WTC11 (cell line): Measurements from ENCODE around the gene GGNBP2. TPM values are rescaled to one million over a fixed set of nuclear protein-coding genes. Genes with fewer than 3 reads are reported as not detected.

Source experiments
- ATAC-seq: fragments of 200-7000 bp; cut with Tn5 transposase; 2 replicates; pipeline ENCODE4 v1.10.0; 2021; ENCODE audit warnings: mild to moderate bottlenecking, moderate library complexity
- CTCF ChIA-PET: fragments of 300-600 bp; sonication (Branson Sonifier 250); formaldehyde crosslinking; loops from one replicate; lab custom pipeline; 2021; ENCODE audit warnings: antibody characterized with exemption; lab: Charles Lee
- POLR2A ChIA-PET: fragments of 350-600 bp; sonication (Branson Sonifier 250); formaldehyde crosslinking; loops from one replicate; lab custom pipeline; 2021; ENCODE audit warnings: antibody characterized with exemption; lab: Charles Lee
- DNase-seq: peaks from one replicate; pipeline ENCODE4 v3.0.0; 2021; ENCODE audit warnings: low spot score
- H3K27ac Mint-ChIP-seq: 2 replicates; pipeline ENCODE4 v1.8.0; 2021; ENCODE audit warnings: mixed read lengths
- H3K27me3 Mint-ChIP-seq: 2 replicates; pipeline ENCODE4 v1.8.0; 2021; ENCODE audit warnings: low read depth, mild to moderate bottlenecking, moderate library complexity, mixed read lengths
- H3K36me3 Mint-ChIP-seq: 2 replicates; pipeline ENCODE4 v1.8.0; 2021; ENCODE audit warnings: mixed read lengths
- H3K4me1 Mint-ChIP-seq: 2 replicates; pipeline ENCODE4 v1.8.0; 2022; ENCODE audit warnings: mixed read lengths
- H3K4me3 Mint-ChIP-seq: 2 replicates; pipeline ENCODE4 v1.8.0; 2021; ENCODE audit warnings: mild to moderate bottlenecking, moderate library complexity, mixed read lengths
- H3K9me3 Mint-ChIP-seq: 2 replicates; pipeline ENCODE4 v1.8.0; 2021; ENCODE audit warnings: mixed read lengths
- ARID4B ChIP-seq: sonication (generic); formaldehyde crosslinking; IDR thresholded peaks from 2 replicates; pipeline ENCODE4 v1.8.0; 2023; ENCODE audit warnings: missing genetic modification reagents, mild to moderate bottlenecking, borderline replicate concordance
- ATF1 ChIP-seq: sonication (generic); formaldehyde crosslinking; IDR thresholded peaks from 2 replicates; pipeline ENCODE4 v1.8.1; 2023; ENCODE audit warnings: mild to moderate bottlenecking, moderate library complexity, missing genetic modification reagents
- ATF2 ChIP-seq: sonication (generic); formaldehyde crosslinking; IDR thresholded peaks from 2 replicates; pipeline ENCODE4 v1.8.1; 2022; ENCODE audit warnings: low read depth, missing genetic modification reagents, borderline replicate concordance
- ESRRA ChIP-seq: sonication (generic); formaldehyde crosslinking; IDR thresholded peaks from 2 replicates; pipeline ENCODE4 v1.8.1; 2022; ENCODE audit warnings: mild to moderate bottlenecking, missing genetic modification reagents, borderline replicate concordance
- GABPB1 ChIP-seq: sonication (generic); formaldehyde crosslinking; IDR thresholded peaks from 2 replicates; pipeline ENCODE4 v1.8.1; 2023; ENCODE audit warnings: mild to moderate bottlenecking, missing genetic modification reagents
- GRHL2 ChIP-seq: fragments of 250-450 bp; sonication (Bioruptor Pico); IDR thresholded peaks from 2 replicates; pipeline ENCODE4 v1.8.0; 2022; ENCODE audit warnings: mild to moderate bottlenecking, moderate library complexity; ENCODE audit not compliant: insufficient replicate concordance, severe bottlenecking
- JUN ChIP-seq: sonication (generic); formaldehyde crosslinking; IDR thresholded peaks from 2 replicates; pipeline ENCODE4 v1.8.0; 2023; ENCODE audit warnings: mild to moderate bottlenecking, missing genetic modification reagents
- MAX ChIP-seq: sonication (generic); formaldehyde crosslinking; IDR thresholded peaks from 2 replicates; pipeline ENCODE4 v1.8.0; 2022; ENCODE audit warnings: mild to moderate bottlenecking, missing genetic modification reagents
- MYBL2 ChIP-seq: sonication (generic); formaldehyde crosslinking; IDR thresholded peaks from 2 replicates; pipeline ENCODE4 v1.8.1; 2023; ENCODE audit warnings: mild to moderate bottlenecking, moderate library complexity, missing genetic modification reagents
- NFATC4 ChIP-seq: fragments of 250-450 bp; sonication (Bioruptor Pico); IDR thresholded peaks from 2 replicates; pipeline ENCODE4 v1.9.0; 2021; ENCODE audit warnings: mild to moderate bottlenecking
- NR3C1 ChIP-seq: sonication (generic); formaldehyde crosslinking; conservative IDR thresholded peaks from 2 replicates; pipeline ENCODE4 v1.8.1; 2023; ENCODE audit warnings: low read depth, mild to moderate bottlenecking, missing genetic modification reagents
- SMAD4 ChIP-seq: sonication (generic); formaldehyde crosslinking; IDR thresholded peaks from 2 replicates; pipeline ENCODE4 v1.8.0; 2022; ENCODE audit warnings: mild to moderate bottlenecking, missing genetic modification reagents
- TCF7 ChIP-seq: sonication (generic); formaldehyde crosslinking; IDR thresholded peaks from 2 replicates; pipeline ENCODE4 v1.8.0; 2022; ENCODE audit warnings: mild to moderate bottlenecking, low read depth, missing genetic modification reagents, moderate library complexity
- ZNF138 ChIP-seq: sonication (generic); formaldehyde crosslinking; conservative IDR thresholded peaks from 2 replicates; pipeline ENCODE4 v1.8.1; 2022; ENCODE audit warnings: mild to moderate bottlenecking, moderate library complexity, missing genetic modification reagents
- ZNF317 ChIP-seq: sonication (generic); formaldehyde crosslinking; IDR thresholded peaks from 2 replicates; pipeline ENCODE4 v1.8.1; 2023; ENCODE audit warnings: low read depth, mild to moderate bottlenecking, moderate library complexity, missing genetic modification reagents, borderline replicate concordance
- total RNA-seq: library from RNA; stranded (reverse); gene quantifications from 3 replicates; pipeline ENCODE4 v1.2.3, GENCODE V29; 2021
- TF ChIP-seq, protein P1 (sequence below): sonication (generic); formaldehyde crosslinking; IDR thresholded peaks from 2 replicates; pipeline ENCODE4 v1.8.1; 2022; ENCODE audit warnings: low read depth, mild to moderate bottlenecking, moderate library complexity, missing genetic modification reagents, borderline replicate concordance
- TF ChIP-seq, protein P2 (sequence below): sonication (generic); formaldehyde crosslinking; IDR thresholded peaks from 2 replicates; pipeline ENCODE4 v1.8.0; 2022; ENCODE audit warnings: mild to moderate bottlenecking, missing genetic modification reagents
- TF ChIP-seq, protein P3 (sequence below): sonication (generic); formaldehyde crosslinking; IDR thresholded peaks from 2 replicates; pipeline ENCODE4 v1.8.1; 2023; ENCODE audit warnings: mild to moderate bottlenecking, missing genetic modification reagents
- TF ChIP-seq, protein P4 (sequence below): fragments of 250-450 bp; sonication (Bioruptor Pico); IDR thresholded peaks from 2 replicates; pipeline ENCODE4 v1.9.0; 2021; ENCODE audit warnings: mild to moderate bottlenecking
- TF ChIP-seq, protein P5 (sequence below): fragments of 250-450 bp; sonication (Bioruptor Pico); IDR thresholded peaks from 2 replicates; pipeline ENCODE4 v1.9.0; 2021; ENCODE audit warnings: mild to moderate bottlenecking, borderline replicate concordance

GGNBP2 gene
- total RNA-seq, 1 experiment from 2014 or later: 49.6 TPM

- H3K4me1 Mint-ChIP-seq: peaks cover 24% of the 10 kb centered on the region
- peak overlapping the region; percentile 67; the same call in 1 of the 2 replicates for H3K27ac Mint-ChIP-seq
Observed at GRCh38 chr17:36547776-36548175, 3.1 kb downstream of the GGNBP2 start.

More at GRCh38 chr17:36547776-36548175, 3.1 kb downstream of the GGNBP2 start:
- Mint-ChIP-seq H3K9me3 (no peaks in the 10 kb centered on the region), H3K36me3 (peaks cover 3% of the 10 kb centered on the region; the same call in 1 of the 2 replicates), H3K4me3 (peak overlapping the region; percentile 94), H3K27me3 (no peaks in the 10 kb centered on the region)
- no peak for ATAC-seq
- DNase-seq: no peak
- no peak for TF ChIP-seq ZNF317 (CRISPR knock-in tag)
- TF ChIP-seq ZNF138 (CRISPR knock-in tag): no peak
- TF ChIP-seq, protein P1, sequence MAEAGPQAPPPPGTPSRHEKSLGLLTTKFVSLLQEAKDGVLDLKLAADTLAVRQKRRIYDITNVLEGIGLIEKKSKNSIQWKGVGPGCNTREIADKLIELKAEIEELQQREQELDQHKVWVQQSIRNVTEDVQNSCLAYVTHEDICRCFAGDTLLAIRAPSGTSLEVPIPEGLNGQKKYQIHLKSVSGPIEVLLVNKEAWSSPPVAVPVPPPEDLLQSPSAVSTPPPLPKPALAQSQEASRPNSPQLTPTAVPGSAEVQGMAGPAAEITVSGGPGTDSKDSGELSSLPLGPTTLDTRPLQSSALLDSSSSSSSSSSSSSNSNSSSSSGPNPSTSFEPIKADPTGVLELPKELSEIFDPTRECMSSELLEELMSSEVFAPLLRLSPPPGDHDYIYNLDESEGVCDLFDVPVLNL (CRISPR knock-in tag): no peak
- TF ChIP-seq GABPB1 (CRISPR knock-in tag): no peak
- TF ChIP-seq, protein P2, sequence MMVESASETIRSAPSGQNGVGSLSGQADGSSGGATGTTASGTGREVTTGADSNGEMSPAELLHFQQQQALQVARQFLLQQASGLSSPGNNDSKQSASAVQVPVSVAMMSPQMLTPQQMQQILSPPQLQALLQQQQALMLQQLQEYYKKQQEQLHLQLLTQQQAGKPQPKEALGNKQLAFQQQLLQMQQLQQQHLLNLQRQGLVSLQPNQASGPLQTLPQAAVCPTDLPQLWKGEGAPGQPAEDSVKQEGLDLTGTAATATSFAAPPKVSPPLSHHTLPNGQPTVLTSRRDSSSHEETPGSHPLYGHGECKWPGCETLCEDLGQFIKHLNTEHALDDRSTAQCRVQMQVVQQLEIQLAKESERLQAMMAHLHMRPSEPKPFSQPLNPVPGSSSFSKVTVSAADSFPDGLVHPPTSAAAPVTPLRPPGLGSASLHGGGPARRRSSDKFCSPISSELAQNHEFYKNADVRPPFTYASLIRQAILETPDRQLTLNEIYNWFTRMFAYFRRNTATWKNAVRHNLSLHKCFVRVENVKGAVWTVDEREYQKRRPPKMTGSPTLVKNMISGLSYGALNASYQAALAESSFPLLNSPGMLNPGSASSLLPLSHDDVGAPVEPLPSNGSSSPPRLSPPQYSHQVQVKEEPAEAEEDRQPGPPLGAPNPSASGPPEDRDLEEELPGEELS (CRISPR knock-in tag): no peak
- no peak for TF ChIP-seq SMAD4 (CRISPR knock-in tag)
- no peak for TF ChIP-seq JUN (CRISPR knock-in tag)
- no peak for TF ChIP-seq NFATC4 (CRISPR knock-in tag)
- TF ChIP-seq ARID4B: no peak
- TF ChIP-seq, protein P3, sequence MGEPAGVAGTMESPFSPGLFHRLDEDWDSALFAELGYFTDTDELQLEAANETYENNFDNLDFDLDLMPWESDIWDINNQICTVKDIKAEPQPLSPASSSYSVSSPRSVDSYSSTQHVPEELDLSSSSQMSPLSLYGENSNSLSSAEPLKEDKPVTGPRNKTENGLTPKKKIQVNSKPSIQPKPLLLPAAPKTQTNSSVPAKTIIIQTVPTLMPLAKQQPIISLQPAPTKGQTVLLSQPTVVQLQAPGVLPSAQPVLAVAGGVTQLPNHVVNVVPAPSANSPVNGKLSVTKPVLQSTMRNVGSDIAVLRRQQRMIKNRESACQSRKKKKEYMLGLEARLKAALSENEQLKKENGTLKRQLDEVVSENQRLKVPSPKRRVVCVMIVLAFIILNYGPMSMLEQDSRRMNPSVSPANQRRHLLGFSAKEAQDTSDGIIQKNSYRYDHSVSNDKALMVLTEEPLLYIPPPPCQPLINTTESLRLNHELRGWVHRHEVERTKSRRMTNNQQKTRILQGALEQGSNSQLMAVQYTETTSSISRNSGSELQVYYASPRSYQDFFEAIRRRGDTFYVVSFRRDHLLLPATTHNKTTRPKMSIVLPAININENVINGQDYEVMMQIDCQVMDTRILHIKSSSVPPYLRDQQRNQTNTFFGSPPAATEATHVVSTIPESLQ (CRISPR knock-in tag): no peak
- TF ChIP-seq ATF2: no peak
- TF ChIP-seq MYBL2 (CRISPR knock-in tag): no peak
- no peak for TF ChIP-seq NR3C1
- TF ChIP-seq GRHL2: no peak
- TF ChIP-seq, protein P4, sequence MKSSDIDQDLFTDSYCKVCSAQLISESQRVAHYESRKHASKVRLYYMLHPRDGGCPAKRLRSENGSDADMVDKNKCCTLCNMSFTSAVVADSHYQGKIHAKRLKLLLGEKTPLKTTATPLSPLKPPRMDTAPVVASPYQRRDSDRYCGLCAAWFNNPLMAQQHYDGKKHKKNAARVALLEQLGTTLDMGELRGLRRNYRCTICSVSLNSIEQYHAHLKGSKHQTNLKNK (CRISPR knock-in tag): no peak
- TF ChIP-seq, protein P5, sequence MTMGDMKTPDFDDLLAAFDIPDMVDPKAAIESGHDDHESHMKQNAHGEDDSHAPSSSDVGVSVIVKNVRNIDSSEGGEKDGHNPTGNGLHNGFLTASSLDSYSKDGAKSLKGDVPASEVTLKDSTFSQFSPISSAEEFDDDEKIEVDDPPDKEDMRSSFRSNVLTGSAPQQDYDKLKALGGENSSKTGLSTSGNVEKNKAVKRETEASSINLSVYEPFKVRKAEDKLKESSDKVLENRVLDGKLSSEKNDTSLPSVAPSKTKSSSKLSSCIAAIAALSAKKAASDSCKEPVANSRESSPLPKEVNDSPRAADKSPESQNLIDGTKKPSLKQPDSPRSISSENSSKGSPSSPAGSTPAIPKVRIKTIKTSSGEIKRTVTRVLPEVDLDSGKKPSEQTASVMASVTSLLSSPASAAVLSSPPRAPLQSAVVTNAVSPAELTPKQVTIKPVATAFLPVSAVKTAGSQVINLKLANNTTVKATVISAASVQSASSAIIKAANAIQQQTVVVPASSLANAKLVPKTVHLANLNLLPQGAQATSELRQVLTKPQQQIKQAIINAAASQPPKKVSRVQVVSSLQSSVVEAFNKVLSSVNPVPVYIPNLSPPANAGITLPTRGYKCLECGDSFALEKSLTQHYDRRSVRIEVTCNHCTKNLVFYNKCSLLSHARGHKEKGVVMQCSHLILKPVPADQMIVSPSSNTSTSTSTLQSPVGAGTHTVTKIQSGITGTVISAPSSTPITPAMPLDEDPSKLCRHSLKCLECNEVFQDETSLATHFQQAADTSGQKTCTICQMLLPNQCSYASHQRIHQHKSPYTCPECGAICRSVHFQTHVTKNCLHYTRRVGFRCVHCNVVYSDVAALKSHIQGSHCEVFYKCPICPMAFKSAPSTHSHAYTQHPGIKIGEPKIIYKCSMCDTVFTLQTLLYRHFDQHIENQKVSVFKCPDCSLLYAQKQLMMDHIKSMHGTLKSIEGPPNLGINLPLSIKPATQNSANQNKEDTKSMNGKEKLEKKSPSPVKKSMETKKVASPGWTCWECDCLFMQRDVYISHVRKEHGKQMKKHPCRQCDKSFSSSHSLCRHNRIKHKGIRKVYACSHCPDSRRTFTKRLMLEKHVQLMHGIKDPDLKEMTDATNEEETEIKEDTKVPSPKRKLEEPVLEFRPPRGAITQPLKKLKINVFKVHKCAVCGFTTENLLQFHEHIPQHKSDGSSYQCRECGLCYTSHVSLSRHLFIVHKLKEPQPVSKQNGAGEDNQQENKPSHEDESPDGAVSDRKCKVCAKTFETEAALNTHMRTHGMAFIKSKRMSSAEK (CRISPR knock-in tag): no peak
- TF ChIP-seq MAX (CRISPR knock-in tag): no peak
- TF ChIP-seq ESRRA (CRISPR knock-in tag): no peak
- TF ChIP-seq ATF1 (CRISPR knock-in tag): no peak
- TF ChIP-seq TCF7 (CRISPR knock-in tag): no peak
- POLR2A ChIA-PET: interaction anchor here (1.2 kb wide), 1 partner anchor 14 kb away, joined by 3 read pairs; no protein-coding TSS in a partner anchor
- CTCF ChIA-PET: interaction anchor here (1.0 to 5.4 kb wide), 2 partner anchors 13 to 54 kb away, joined by 3 to 40 read pairs; partner anchors contain the start of genes MRM1, MYO19 and PIGW
